GM18502 (cell line): ENCODE results near the gene ZBTB42.

Source experiments
- ATAC-seq: cut with Tn5 transposase; IDR thresholded peaks from one replicate; pipeline ENCODE4 v1.9.1; 2021; ENCODE audit warnings: mild to moderate bottlenecking; ENCODE audit not compliant: unreplicated experiment, poor library complexity

ZBTB42 gene

GRCh38 chr14:104800771-104801519, at the start of gene ZBTB42:
Gene ZBTB42 (plus strand): TSS chr14:104801101. CDS start chr14:104801198, 97 bp downstream.
- ATAC-seq = peak; percentile 36

GRCh38 chr14:104751539-104752422, 49.1 kb upstream of the ZBTB42 start:
- no peak for ATAC-seq

DNA sequence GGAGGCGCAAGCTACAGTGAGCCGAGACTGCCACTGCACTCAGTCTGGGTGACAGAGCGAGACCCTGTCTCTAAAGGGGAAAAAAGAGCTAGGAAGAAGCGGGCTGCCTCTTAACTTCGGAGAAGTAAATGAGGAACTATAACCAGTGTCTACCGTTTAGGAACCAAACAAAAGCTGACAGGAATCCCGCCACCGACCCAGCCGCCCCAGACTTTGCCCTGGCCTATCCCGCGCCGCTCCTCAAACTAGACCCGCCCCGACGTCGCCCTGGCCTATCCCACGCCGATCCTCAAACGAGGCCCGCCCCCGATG, 48.5 kb upstream of the ZBTB42 start:
- no peak for ATAC-seq

DNA sequence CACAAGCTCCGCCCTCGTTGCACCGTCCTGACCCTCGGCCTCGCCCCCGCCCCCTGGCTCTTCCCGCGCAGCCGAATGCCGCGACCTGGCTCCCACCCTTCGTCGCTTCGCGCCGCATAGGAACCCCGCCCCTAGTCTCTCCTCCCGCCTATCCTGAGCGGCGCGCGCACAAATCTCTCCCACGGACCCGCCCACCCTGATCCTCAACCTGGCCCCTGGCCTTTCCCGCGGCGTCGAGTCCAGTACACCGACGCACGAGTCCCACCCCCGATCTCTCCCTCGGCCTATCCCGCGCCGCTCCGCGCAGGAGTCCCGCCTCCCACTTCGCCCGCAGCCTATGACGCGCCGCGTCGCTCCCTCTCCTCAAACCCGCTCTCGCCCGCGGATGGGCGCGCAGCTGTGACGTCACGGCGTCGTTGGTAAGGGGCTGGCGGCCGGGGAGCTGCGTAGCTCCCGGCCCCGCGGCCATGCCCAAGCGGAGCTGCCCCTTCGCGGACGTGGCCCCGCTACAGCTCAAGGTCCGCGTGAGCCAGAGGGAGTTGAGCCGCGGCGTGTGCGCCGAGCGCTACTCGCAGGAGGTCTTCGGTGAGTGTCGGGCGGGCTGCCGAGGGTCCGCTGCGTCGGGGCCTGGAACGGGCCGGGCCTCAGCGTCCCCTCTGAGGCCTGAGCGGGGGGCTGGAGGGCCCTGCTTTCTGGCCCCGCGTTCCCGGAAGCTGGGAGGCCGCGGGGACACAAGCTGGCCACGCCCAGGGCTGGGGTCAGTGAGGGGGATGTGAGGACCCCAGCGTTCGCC, 48.0 kb upstream of the ZBTB42 start, which contains the start of gene SIVA1:
Gene SIVA1 (plus strand): TSS at position 413 of the 793 bp plus-strand sequence. CDS start 55 bp downstream, at position 468.
- peak; percentile 87 for ATAC-seq

- no peak for ATAC-seq
Measured at GRCh38 chr14:104753528-104754212, 47.2 kb upstream of the ZBTB42 start.

DNA sequence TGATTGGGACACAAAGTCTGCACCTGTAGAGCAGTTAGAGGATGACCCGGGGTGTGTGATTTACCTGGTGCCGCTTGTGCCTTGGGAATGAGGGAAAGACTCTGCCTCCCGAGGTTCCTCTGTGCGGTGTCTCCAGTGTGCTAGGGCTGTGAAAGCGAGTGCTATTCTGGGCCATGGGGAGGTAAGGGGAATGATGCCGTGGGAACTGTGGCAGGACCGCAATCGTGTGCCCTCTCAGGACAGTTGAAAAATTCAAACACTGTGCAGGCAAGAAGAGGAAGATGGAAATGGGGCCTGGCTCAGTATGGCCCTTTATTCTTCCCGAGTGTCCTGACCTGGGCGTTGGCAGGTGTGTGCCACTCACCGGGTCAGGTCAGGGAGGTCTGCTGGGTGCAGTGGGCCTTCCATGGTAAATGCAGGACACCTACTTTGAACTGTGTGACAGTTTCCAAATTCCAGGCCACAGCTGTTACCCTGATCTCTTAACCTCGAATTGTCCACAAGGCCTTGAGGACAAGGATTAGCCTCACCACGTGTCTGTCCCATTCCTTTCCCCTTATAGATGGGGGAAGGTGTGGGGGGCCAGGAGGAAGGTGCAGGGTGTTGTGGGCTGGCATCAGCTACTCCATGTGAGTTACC, 46.6 kb upstream of the ZBTB42 start:
- ATAC-seq = no peak

GRCh38 chr14:104755621-104756020, 45.3 kb upstream of the ZBTB42 start:
- ATAC-seq = no peak

DNA sequence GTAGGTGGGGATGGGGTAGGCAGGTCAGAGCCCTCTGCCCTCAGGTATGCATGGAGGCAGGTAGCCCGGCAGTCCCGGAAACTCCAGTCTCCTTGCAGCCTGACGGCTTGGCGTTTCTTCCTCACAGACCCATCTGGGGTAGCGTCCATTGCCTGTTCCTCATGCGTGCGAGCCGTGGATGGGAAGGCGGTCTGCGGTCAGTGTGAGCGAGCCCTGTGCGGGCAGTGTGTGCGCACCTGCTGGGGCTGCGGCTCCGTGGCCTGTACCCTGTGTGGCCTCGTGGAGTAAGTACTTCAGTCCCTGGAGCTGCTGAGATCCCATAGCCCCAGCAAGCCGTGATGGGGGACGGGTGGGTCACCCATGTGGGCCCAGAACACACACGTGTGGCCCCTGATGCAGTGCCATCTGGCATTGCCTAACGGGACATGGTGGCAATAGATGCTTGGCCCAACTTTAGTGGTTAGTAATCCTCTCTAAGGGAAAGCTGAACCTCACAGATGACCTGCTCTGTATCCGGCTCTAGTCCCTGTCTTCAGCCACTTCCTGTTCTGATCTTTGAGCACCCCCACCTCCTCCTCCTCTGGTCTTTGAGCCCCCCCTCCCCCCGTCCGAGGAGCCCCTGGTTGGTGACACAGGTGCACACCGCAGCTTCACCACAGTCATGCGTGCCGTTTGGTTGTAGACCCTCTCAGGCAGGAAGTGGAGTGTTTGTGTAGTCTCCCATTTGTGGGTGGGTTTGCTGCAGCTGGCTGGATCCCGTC, 44.2 kb upstream of the ZBTB42 start:
- ATAC-seq = no peak

- ATAC-seq = no peak
Measured at GRCh38 chr14:104757238-104757585, 43.7 kb upstream of the ZBTB42 start.

DNA sequence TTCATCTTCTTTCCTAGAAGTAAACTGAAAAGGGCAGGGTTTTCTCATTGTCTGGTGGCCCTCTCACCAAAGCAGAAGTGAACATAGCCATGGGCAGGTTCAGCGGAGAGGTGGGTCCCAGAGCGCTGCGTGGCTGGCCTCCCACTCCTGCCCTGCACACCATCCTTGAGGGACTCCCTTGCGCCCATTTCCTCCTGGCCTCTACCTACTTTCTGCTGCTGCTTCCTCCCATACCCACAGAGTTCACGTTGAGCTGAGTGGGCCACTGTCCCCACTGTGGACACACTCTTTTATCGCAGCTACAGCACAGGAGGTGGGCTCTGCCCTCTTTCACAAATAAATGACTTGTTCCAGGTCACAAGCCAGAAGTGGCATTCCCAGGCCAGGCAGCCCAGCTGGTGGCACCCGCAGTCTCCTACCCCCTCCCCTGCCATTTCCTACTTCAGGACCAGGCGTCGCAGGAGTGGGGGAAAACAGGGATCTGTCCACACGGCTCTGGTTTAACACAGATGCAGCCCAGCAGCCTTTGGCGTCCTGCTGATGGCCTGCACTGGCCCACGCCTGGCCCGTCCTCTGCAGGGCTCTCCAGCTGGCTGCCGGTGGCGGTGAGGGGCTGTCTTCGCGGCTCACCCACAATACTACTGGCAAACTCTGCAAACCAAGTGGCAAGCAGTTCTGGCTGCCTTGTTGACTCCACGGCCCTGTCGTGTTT, 43.1 kb upstream of the ZBTB42 start:
- ATAC-seq = no peak

GRCh38 chr14:104758981-104759969, 41.6 kb upstream of the ZBTB42 start:
- ATAC-seq = no peak

- ATAC-seq = no peak
Measured at GRCh38 chr14:104765517-104765916, 35.4 kb upstream of the ZBTB42 start.

DNA sequence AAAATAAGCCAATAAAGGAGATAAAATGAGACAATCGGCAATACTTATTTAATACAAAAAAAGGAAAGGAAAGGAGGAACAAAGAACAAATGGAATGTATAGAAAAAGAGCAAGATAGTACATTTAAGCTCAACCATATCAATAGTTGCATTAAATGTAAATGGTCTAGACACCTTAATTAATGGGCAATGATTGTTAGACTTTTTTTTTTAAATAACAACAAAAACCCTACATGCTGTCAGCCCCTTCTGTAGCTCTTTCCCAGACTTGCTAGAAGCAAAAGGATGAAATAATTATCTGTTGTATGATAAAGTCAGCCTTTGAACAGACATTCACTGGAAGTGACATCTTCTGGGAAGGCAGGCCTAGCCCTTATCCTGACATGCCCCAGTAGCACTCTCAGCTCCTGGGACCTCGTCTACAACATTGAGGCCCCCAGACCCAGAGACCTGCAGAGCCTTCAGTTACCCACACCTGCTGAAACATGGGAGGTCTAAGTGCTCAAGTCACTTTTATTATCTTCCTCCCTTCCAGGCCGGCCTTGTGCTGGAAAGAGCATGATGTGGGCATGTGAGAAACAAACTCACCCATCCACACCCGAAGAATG, 34.5 kb upstream of the ZBTB42 start:
- no peak for ATAC-seq

- ATAC-seq = no peak
Measured at GRCh38 chr14:104766863-104767633, 33.9 kb upstream of the ZBTB42 start.

DNA sequence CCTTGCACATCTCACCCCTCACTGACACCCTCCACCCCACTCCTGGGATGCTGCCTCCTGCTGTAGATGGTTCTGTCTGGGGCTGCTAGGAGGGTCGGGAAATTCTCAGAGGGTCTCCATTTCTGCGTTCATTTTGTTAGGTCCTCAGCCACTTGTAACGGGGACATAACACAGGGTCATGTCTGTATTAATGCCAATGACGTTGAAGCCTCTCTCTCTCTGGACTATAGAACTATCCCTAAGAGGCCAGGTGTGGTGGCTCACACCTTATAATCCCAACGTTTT, 33.3 kb upstream of the ZBTB42 start:
- no peak for ATAC-seq
